ENCODE measurements around the gene DDX53.

- no peak for TF ChIP-seq POLR2AphosphoS5 (IDR thresholded peaks at IDR 0.05; ENCODE audit: low read depth, low read length)
- TF ChIP-seq POLR2A (IDR thresholded peaks at IDR 0.05; ENCODE audit: low read depth, low read length), result no peak
- TF ChIP-seq PAX5 (IDR thresholded peaks at IDR 0.05; ENCODE audit: insufficient read depth, low read length, severe bottlenecking), result no peak
- TF ChIP-seq TAF1 (IDR thresholded peaks at IDR 0.05; ENCODE audit: low read depth, low read length), result no peak
Observed at GRCh38 chrX:23003116-23003515, 3.4 kb downstream of the DDX53 start.
